Mammary epithelial cell (primary cell): ENCODE data around the gene TTC33.
"Not testable (repeated sequence)": the region's sequence is repeated elsewhere in the genome, so short reads cannot be mapped to it uniquely, and the experiment has no call there.

Experiments
- CTCF ChIP-seq, 2 donors: IDR thresholded peaks in 1 of 2; conservative IDR thresholded peaks in 1 of 2; 2 replicates each; pipeline ENCODE4 v1.5.1; 2011 to 2012; ENCODE audit warnings: inconsistent platforms in 2 of 2, low read length in 2 of 2, mild to moderate bottlenecking in 2 of 2, control low read depth in 1 of 2, low read depth in 1 of 2; ENCODE audit not compliant: insufficient read depth in 1 of 2; ENCODE audit errors: extremely low read depth in 1 of 2
- EZH2 ChIP-seq: IDR thresholded peaks from 2 replicates; pipeline ENCODE4 v1.6.1; 2012; ENCODE audit warnings: low read length, inconsistent platforms, borderline replicate concordance

- not testable (repeated sequence) for TF ChIP-seq CTCF (conservative IDR thresholded peaks at IDR 0.05 in 1 of 2, IDR thresholded peaks at IDR 0.05 in 1 of 2; ENCODE audit: extremely low read depth in 1 of 2, insufficient read depth in 1 of 2, low read depth in 1 of 2, low read length in 2 of 2); EZH2
Measured at GRCh38 chr5:40788941-40789340, 33.2 kb upstream of the TTC33 start.
